ENCODE measurements around the gene C22orf31.

The C22orf31 gene

DNA sequence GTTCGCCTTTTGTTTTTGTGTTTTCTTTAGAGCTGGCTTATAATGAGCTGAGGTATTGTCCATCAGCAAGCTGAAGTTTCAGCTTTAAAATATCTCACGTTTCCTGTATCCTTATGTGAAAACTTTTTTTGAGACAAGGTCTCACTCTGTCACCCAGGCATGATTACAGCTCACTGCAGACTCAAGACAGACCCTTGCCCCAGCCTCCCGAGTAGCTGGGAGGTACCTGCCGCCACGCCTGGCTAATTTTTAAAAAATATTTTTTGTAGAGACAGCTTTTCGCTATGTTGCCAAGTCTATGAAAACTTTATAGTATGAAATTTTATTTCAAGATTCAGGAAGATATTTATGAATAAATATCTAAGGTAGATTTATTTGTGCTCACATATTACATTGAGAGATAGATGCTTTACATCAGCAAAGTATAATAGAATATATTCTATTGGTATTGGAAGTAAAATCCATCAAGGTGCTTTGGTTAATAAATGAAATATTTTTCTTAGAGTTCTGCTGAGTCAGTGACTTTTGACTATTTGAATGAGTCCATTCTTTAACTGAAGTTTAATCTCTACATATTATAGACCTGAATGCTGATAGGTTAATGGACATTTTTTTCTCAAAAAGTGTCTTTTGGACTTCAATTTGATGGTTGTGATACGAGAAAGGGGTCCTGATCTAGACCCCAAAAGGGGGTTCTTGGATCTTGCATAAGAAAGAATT is 21.4 kb upstream of the C22orf31 start:
- TF ChIP-seq, protein P1, sequence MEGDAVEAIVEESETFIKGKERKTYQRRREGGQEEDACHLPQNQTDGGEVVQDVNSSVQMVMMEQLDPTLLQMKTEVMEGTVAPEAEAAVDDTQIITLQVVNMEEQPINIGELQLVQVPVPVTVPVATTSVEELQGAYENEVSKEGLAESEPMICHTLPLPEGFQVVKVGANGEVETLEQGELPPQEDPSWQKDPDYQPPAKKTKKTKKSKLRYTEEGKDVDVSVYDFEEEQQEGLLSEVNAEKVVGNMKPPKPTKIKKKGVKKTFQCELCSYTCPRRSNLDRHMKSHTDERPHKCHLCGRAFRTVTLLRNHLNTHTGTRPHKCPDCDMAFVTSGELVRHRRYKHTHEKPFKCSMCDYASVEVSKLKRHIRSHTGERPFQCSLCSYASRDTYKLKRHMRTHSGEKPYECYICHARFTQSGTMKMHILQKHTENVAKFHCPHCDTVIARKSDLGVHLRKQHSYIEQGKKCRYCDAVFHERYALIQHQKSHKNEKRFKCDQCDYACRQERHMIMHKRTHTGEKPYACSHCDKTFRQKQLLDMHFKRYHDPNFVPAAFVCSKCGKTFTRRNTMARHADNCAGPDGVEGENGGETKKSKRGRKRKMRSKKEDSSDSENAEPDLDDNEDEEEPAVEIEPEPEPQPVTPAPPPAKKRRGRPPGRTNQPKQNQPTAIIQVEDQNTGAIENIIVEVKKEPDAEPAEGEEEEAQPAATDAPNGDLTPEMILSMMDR (IDR thresholded peaks at IDR 0.05) = no peak
- H3K27ac ChIP-seq = no peak overlapping the region
- DNase-seq (ENCODE audit: low spot score) = no peak
- no peak overlapping the region for H3K4me3 ChIP-seq

DNA sequence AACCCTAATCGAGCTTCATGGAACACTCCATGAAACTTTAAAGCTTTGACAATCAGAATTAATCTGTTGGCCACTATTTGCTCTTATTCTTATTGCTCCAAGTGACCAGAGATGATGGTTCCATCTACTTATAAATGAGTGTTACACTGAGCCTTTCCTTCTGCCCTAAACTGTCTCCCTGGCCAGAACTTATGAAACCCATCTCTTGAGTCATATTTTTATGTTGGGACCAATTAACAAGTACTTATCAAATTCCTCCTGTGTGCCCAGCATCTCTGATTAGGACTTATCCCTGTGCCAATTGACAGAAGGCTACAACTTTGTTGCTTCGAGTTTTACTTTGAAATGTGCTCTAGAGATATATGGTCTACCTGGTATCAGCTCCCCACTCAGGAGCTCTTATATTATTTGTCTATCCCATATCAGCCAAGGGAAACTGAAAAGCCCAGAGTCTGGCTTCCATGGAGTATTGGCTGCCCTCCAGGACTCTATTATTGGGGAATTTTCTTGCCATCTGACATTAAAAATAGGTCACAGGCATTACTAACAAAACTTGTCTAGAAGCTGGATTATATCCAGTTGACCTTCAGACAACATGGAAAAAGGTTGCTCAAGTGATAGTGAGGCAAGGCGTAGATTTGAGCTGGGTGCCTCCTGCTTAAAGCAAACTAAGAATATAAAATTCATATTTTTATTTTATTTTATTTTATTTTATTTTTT is 20.0 kb upstream of the C22orf31 start:
- DNase-seq (ENCODE audit: low spot score) = no peak
- H3K27ac ChIP-seq = no peak overlapping the region

DNA sequence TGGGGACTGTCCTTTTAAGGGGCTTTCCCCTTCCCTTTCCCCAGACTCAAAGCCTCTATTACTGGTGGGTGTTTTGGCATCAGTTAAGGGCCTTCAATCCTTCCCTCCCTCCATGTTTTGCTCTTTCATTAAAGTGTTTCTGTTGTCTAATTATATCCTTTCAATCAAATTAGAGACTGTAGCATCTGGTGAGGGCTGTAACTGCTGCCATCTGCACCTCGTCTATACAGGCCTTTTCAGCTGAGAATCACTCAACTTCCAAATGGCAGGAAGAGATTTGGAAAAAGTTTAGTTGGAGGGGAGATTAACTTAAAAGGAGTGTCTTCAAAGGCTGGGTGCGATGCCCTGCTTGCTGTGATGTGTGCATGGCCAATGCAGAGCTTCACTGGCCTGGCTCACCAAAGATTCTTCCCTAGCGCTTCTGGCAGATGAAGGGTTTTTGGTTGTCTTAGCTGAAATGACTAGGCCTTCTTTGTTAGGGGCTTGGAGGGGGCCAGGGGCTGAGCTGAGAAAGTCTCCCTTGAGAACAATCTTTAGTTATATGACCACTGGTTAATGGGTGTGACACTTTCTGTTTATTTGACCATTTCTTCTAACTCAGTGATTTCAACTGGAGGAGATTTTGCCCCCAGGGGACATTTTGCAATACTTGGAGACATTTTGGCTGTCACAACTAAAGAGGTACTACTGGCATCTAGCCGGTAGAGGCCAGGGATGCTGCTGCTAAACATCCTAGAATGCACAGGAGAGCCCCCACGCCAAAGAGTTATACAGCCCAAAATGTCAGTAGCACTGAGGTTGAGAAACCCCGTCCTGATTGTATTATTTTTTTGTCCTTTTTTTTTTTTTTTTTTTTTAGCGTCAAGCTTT is 18.7 kb upstream of the C22orf31 start:
- no peak overlapping the region for H3K4me3 ChIP-seq
- TF ChIP-seq, protein P1 (IDR thresholded peaks at IDR 0.05) = no peak
- no peak for DNase-seq (ENCODE audit: low spot score)
- H3K27ac ChIP-seq = peak overlapping the region in 1 of 2 donors; percentile 20

More for the DNA sequence above, 20.0 kb upstream of the C22orf31 start:
- H3K4me3 ChIP-seq = no peak overlapping the region
- TF ChIP-seq, protein P1 (IDR thresholded peaks at IDR 0.05) = no peak

DNA sequence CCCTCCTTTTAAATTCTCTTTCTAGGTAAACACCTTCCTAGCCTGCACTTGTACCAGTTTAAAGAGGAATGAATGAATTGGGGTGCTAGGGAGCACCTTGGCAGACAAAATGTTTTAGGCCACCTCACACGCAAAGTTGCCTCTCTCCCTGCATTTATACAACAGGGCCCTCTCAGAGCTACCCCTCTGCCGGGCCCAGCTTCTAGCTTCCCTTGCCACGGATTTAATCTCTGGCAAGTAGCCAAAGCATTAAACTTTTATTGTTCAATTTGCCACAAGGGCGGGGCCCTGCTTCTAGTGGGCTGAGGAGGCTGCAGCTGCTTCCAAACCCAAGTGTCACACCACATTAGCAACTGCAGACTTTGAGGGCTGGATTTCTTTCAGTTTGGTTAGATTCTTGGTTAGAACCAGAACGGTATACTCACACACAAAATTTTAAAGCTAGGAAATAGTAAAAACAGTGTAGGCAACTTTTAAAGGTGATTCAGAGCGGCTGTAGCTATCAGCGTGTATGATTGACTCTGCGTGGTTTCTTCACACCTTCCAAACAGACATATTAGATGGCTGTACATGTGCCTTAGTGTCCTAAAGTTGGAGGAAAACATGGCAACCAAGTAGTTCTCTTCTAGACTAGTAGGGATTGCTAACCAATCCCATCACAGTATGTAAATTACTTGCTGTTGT is 17.7 kb upstream of the C22orf31 start:
- TF ChIP-seq, protein P1 (IDR thresholded peaks at IDR 0.05) = no peak

DNA sequence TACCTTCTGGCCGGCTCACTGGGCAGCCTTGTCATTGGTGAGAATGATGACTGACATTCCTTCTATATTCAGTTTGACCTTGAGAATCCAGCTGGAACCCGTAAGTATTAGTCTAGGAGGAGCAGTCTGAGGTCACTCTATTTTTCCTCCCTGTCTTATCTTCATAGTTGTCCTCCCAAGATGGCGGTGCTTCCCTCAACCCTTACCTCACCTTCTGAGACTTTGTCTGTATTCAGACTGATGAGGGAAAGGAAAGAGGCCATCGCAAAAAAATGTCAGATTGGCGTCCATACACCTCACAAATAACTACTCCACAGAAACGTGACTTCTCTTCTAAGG is 17.2 kb upstream of the C22orf31 start:
- TF ChIP-seq, protein P1 (IDR thresholded peaks at IDR 0.05) = no peak
- no peak for DNase-seq (ENCODE audit: low spot score)
- no peak overlapping the region for H3K27ac ChIP-seq
- no peak overlapping the region for H3K4me3 ChIP-seq

More for the DNA sequence above, 17.7 kb upstream of the C22orf31 start:
- Histone ChIP-seq H3K27ac (no peak overlapping the region), H3K4me3 (no peak overlapping the region)
- DNase-seq (ENCODE audit: low spot score) = no peak

DNA sequence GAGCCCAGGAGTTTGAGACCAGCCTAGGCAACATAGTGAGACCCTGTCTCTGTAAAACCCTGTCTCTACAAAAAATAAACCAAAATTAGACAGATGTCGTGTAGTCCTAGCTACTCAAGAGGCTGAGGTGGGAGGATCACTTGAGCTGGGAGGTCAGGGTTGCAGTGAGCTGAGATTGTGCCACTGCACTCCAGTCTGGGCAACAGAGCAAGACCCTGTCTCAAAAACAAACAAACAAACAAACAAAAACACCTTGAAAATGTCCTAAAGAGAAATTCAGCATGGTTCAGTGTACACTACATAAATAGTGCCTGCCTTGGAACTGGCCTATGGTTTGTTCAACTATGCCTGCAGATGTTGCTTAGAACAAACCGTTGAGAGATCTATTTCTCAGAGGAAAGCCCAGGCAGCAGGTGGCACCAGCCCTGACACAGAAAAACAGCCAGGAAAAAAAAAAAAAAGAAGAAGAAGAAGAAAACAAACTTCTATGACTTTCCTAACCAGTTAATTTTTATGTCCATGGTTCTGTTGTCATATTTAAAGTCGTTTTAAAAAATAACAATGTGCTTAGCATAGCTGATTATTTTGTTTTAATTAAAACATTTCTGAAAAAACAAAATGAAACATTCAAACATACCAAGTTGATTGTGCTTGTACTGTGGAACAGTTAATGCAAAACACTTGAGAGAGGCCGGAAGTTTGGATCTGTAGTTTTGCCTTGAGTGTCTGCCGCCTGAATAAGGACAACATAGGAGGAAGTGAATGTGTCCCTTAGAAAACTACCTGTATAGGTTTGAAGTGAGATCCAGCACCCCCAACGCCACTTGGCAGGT is 16.6 kb upstream of the C22orf31 start:
- TF ChIP-seq, protein P1 (IDR thresholded peaks at IDR 0.05) = no peak
- H3K27ac ChIP-seq = no peak overlapping the region
- no peak for DNase-seq (ENCODE audit: low spot score)
- no peak overlapping the region for H3K4me3 ChIP-seq

Data from coronary artery (tissue), 2 donors.